Omental fat pad (tissue), 4 donors: ENCODE measurements around the gene KCNK16. TPM values are rescaled to one million over a fixed set of nuclear protein-coding genes. Genes with fewer than 3 reads are reported as not detected.
"Not testable (repeated sequence)": the region's sequence is repeated elsewhere in the genome, so short reads cannot be mapped to it uniquely, and the experiment has no call there.

Experiments used
- ATAC-seq: fragments of 150-250 bp; one replicate; pipeline ENCODE4 v1.9.1; 2016; ENCODE audit warnings: mild to moderate bottlenecking, moderate library complexity; ENCODE audit not compliant: low FRiP score
- DNase-seq: peaks from one replicate; pipeline ENCODE4 v3.0.0-alpha.2; 2019; ENCODE audit warnings: low spot score
- CTCF ChIP-seq, 3 donors: fragments of 450-650 bp; IDR thresholded peaks; one replicate each; pipeline ENCODE4 v1.5.1; 2016 to 2017; ENCODE audit warnings: antibody characterized with exemption in 3 of 3, mild to moderate bottlenecking in 3 of 3, moderate library complexity in 2 of 3
- total RNA-seq, 4 donors: library from RNA; depleted of rRNA; stranded (reverse); fragments of >200 nt; gene quantifications; one replicate each; pipeline ENCODE4 v1.1.0, GENCODE V29; 2016

The KCNK16 gene
- total RNA-seq, 4 donors from 2014 or later: not detected

DNA sequence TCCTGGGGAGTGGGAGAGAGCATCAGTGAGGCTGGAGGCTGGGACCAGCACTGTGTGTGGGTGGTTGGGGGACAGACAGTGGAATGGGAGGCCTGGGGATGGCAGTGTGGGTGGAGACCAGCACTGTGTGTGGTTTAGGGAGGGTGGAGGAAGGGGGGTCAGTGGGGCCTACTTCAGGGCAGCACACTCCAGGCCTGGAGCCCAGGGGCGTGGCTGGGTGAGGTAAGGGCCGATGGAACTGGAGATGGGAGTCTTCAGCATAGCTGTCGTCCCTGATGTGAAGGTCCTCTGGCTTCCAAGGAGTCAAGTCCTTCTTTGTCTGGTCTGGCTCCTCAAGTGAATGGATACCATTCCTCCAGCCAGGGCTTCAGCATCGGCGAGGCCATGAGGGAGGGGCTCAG lies 26.9 kb downstream of the KCNK16 start:
- no peak for DNase-seq
- TF ChIP-seq CTCF (IDR thresholded peaks at IDR 0.05): no peak
- no peak for ATAC-seq

GRCh38 chr6:39294899-39295298 lies 27.6 kb downstream of the KCNK16 start:
- no peak for TF ChIP-seq CTCF (IDR thresholded peaks at IDR 0.05)
- ATAC-seq (no peak), DNase-seq (no peak)

DNA sequence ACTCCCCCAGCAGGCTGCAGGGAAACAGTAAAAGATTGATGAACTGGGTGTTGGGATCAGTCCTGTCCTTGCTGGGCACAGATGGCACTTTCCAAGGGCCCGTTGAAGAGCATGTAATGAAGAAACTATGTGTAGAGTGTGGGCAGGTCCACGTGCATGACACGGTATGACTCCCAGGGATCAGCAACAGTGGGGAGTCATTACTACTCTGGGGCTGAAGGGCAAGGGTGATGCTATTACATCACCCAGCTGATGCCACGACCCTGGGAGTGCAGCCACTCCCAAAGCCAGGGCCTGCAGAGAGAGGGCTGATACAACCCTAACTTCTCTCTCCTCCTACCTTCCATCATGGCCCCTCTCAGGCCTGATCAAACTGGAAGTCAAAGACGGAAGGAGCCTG lies 28.4 kb downstream of the KCNK16 start:
- DNase-seq: no peak
- TF ChIP-seq CTCF (IDR thresholded peaks at IDR 0.05): no peak
- ATAC-seq: no peak

DNA sequence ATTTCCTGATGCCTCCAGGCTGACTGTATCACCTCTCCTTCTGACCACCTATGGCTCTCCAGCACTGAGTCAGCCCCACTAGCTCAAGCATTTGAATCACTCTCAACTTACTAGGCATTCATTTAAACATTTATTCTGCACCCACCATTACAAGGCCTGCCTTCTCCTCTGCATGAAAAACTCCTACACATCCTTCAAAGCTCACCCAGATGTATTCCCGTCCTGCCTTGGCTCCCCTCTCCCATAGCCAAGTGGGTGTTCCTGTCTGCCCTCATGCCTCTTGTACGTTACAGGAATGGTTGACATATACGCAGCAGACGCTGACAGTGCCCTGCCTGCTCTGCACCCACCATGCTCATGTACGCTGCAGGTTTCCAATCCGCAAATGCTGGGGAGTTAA lies 29.9 kb downstream of the KCNK16 start:
- ATAC-seq: no peak
- TF ChIP-seq CTCF (IDR thresholded peaks at IDR 0.05): no peak

DNA sequence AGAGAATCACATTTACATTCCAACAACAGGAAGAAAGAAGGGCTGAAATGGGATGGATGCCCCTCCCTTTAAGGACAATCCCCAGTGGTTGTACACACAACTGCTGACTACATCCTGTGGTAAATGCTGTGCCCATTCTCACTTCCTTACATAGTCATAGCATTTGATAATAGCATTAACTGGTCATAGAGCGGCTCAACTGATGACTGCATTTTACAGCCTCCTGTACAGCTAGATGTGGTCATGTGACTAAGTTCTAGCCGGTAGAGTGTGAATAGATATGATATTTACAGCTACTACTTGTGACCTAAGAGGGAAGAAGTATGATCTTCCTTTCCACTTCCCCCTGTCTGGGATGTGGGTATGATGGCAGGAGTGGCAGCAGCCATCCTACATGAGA lies 33.0 kb downstream of the KCNK16 start:
- TF ChIP-seq CTCF (IDR thresholded peaks at IDR 0.05): no peak
- no peak for ATAC-seq

More for the DNA sequence above, 29.9 kb downstream of the KCNK16 start:
- DNase-seq: no peak

GRCh38 chr6:39287601-39288000 lies 34.9 kb downstream of the KCNK16 start:
- no peak for DNase-seq
- no peak for TF ChIP-seq CTCF (IDR thresholded peaks at IDR 0.05)
- no peak for ATAC-seq

More for the DNA sequence above, 33.0 kb downstream of the KCNK16 start:
- DNase-seq: no peak

GRCh38 chr6:39286596-39286995 lies 35.9 kb downstream of the KCNK16 start:
- ATAC-seq, DNase-seq: not testable (repeated sequence)

DNA sequence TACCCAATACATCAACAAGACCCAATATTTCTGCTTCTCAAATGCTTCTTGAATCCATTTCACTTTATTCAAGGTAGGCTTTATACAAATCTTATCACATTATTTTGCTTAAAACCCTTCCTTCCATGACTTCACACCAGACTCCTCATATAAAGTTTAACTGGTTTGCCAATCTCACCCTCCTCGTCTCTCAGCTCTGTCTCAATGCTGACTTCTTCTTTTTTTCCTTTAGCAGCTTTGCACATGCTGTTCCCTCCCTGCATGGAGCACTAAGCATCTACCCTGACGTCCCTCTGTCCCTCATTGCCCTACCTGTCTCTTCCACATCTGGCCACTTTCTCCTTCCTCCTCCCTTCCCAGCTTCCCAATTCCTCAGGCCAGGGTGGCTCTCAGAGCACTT lies 39.7 kb downstream of the KCNK16 start:
- TF ChIP-seq CTCF (IDR thresholded peaks at IDR 0.05): no peak
- DNase-seq: no peak
- ATAC-seq: no peak
